Gastroesophageal sphincter (tissue), 4 donors: ENCODE measurements around the gene ASTL. TPM values are rescaled to one million over a fixed set of nuclear protein-coding genes. Genes with fewer than 3 reads are reported as not detected.

Experiments used
- ATAC-seq: fragments of 150-250 bp; one replicate; pipeline ENCODE4 v1.9.1; 2016; ENCODE audit warnings: mild to moderate bottlenecking, moderate library complexity
- H3K27ac ChIP-seq, 4 donors: fragments of 200-600 bp; sonication (generic) in 3 of 4; 1 replicate in 3 of 4; 2 replicates in 1 of 4; pipeline ENCODE4 v1.5.1; 2016 to 2019
- H3K27me3 ChIP-seq: fragments of 200-600 bp; sonication (generic); one replicate; pipeline ENCODE4 v1.5.1; 2019
- H3K36me3 ChIP-seq, 2 donors: fragments of 200-600 bp; sonication (generic); one replicate each; pipeline ENCODE4 v1.5.1; 2019; ENCODE audit warnings: control low read depth in 1 of 2
- H3K4me1 ChIP-seq, 3 donors: fragments of 200-600 bp; sonication (generic); 1 replicate in 2 of 3; 2 replicates in 1 of 3; pipeline ENCODE4 v1.5.1; 2016 to 2019; ENCODE audit warnings: control low read depth in 2 of 3
- H3K4me3 ChIP-seq, 2 donors: fragments of 200-600 bp; sonication (generic); one replicate each; pipeline ENCODE4 v1.5.1; 2019; ENCODE audit warnings: mild to moderate bottlenecking in 1 of 2, moderate library complexity in 1 of 2
- H3K9me3 ChIP-seq, 3 donors: fragments of 200-600 bp; sonication (generic); one replicate each; pipeline ENCODE4 v1.5.1; 2017 to 2019; ENCODE audit warnings: control low read depth in 2 of 3
- EP300 ChIP-seq: sonication (generic); formaldehyde crosslinking; IDR thresholded peaks from one replicate; pipeline ENCODE4 v1.6.1; 2017; ENCODE audit warnings: antibody characterized with exemption, mild to moderate bottlenecking
- POLR2A ChIP-seq, 2 donors: fragments of 450-650 bp; IDR thresholded peaks; one replicate each; pipeline ENCODE4 v1.6.1; 2017; ENCODE audit warnings: antibody characterized with exemption in 2 of 2, mild to moderate bottlenecking in 2 of 2, moderate library complexity in 1 of 2
- POLR2AphosphoS5 ChIP-seq: sonication (generic); formaldehyde crosslinking; IDR thresholded peaks from one replicate; pipeline ENCODE4 v1.6.1; 2017; ENCODE audit warnings: antibody characterized with exemption
- WGBS, 2 donors: methylation state at CpG; one replicate each; pipeline ENCODE4 v1.1.5; 2018; ENCODE audit warnings: low coverage in 1 of 2; 5-methylcytosine and 5-hydroxymethylcytosine counted together
- total RNA-seq, 4 donors: library from RNA; depleted of rRNA; stranded (reverse); fragments of >200 nt; gene quantifications; one replicate each; pipeline ENCODE4 v1.1.0, GENCODE V29; 2016
- TF ChIP-seq, protein P1 (sequence below), 4 experiments: fragments of 200-600 bp in 2 of 4; fragments of 450-650 bp in 2 of 4; sonication (generic) in 1 of 4; IDR thresholded peaks; one replicate each; pipeline ENCODE4 v1.5.1; 2017 to 2019; ENCODE audit warnings: antibody characterized with exemption in 4 of 4, mild to moderate bottlenecking in 2 of 4, moderate library complexity in 2 of 4

Gene ASTL
- total RNA-seq, 4 donors from 2014 or later, result not detected

- H3K9me3 ChIP-seq, result no peaks in the 10 kb centered on the region
- peaks cover 32% of the 10 kb centered on the region for H3K27me3 ChIP-seq
- H3K4me1 ChIP-seq, result no peaks in the 10 kb centered on the region
- 92% methylated on average over 4 of the region's 4 CpGs; no CpG with 5 or more reads in 1 of the 2 donors for WGBS, 2 donors
- no peak overlapping the region for H3K27ac ChIP-seq
- no peak for ATAC-seq
- no peak overlapping the region for H3K4me3 ChIP-seq
- no peaks in the 10 kb centered on the region for H3K36me3 ChIP-seq
- TF ChIP-seq POLR2AphosphoS5 (no peak), EP300 (no peak), POLR2A (IDR thresholded peaks at IDR 0.05) (no peak)
- TF ChIP-seq, protein P1, sequence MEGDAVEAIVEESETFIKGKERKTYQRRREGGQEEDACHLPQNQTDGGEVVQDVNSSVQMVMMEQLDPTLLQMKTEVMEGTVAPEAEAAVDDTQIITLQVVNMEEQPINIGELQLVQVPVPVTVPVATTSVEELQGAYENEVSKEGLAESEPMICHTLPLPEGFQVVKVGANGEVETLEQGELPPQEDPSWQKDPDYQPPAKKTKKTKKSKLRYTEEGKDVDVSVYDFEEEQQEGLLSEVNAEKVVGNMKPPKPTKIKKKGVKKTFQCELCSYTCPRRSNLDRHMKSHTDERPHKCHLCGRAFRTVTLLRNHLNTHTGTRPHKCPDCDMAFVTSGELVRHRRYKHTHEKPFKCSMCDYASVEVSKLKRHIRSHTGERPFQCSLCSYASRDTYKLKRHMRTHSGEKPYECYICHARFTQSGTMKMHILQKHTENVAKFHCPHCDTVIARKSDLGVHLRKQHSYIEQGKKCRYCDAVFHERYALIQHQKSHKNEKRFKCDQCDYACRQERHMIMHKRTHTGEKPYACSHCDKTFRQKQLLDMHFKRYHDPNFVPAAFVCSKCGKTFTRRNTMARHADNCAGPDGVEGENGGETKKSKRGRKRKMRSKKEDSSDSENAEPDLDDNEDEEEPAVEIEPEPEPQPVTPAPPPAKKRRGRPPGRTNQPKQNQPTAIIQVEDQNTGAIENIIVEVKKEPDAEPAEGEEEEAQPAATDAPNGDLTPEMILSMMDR (IDR thresholded peaks at IDR 0.05), result no peak
Measured at GRCh38 chr2:96130483-96130882, 7.8 kb downstream of the ASTL start.

GRCh38 chr2:96129528-96130120 is 8.7 kb downstream of the ASTL start:
- peaks cover 29% of the 10 kb centered on the region for H3K27me3 ChIP-seq
- 73 to 96% methylated on average over 4 to 7 of the region's 16 CpGs for WGBS, 2 donors
- H3K4me1 ChIP-seq, result no peaks in the 10 kb centered on the region
- H3K9me3 ChIP-seq, result no peaks in the 10 kb centered on the region
- no peak for ATAC-seq
- no peak for TF ChIP-seq POLR2A (IDR thresholded peaks at IDR 0.05)
- TF ChIP-seq, protein P1 (IDR thresholded peaks at IDR 0.05), result no peak
- TF ChIP-seq EP300, result no peak
- no peak overlapping the region for H3K27ac ChIP-seq
- no peaks in the 10 kb centered on the region for H3K36me3 ChIP-seq
- H3K4me3 ChIP-seq, result no peak overlapping the region

DNA sequence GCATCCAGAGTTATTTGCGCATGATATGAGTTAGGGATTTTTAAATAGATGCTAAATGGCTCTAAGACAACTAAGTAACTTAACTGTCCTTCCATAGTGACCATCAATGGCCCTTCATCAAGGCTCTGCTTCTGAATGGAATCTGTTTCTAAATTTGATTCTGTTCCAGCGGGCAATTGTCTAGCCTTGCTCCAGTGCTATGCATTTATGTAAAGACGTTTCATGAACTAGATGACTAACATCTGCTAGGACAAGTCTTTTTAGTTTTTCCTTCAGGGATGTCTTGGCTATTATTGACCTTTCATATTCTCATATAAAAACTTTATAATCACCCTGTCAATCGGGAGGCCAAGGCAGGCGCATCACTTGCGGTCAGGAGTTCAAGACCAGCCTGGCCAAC is 9.8 kb downstream of the ASTL start:
- WGBS, 2 donors, result 71 to 77% methylated on average over 6 of the region's 6 CpGs
- Histone ChIP-seq H3K27me3 (peaks cover 28% of the 10 kb centered on the region), H3K9me3 (no peaks in the 10 kb centered on the region), H3K27ac (no peak overlapping the region), H3K36me3 (no peaks in the 10 kb centered on the region), H3K4me3 (no peak overlapping the region), H3K4me1 (no peaks in the 10 kb centered on the region)
- TF ChIP-seq EP300 (no peak), POLR2AphosphoS5 (no peak), POLR2A (IDR thresholded peaks at IDR 0.05) (no peak)
- TF ChIP-seq, protein P1 (IDR thresholded peaks at IDR 0.05), result no peak
- no peak for ATAC-seq

GRCh38 chr2:96124406-96125265 is 13.7 kb downstream of the ASTL start:
- Histone ChIP-seq H3K9me3 (no peaks in the 10 kb centered on the region), H3K36me3 (no peaks in the 10 kb centered on the region), H3K4me1 (no peaks in the 10 kb centered on the region), H3K27me3 (peaks cover 51% of the 10 kb centered on the region), H3K27ac (no peak overlapping the region), H3K4me3 (no peak overlapping the region)
- WGBS, 2 donors, result 92% methylated on average over 10 of the region's 14 CpGs
- TF ChIP-seq POLR2AphosphoS5, result no peak
- TF ChIP-seq, protein P1 (IDR thresholded peaks at IDR 0.05), result no peak
- no peak for TF ChIP-seq POLR2A (IDR thresholded peaks at IDR 0.05)
- no peak for TF ChIP-seq EP300
- ATAC-seq, result no peak

GRCh38 chr2:96123936-96124335 is 14.4 kb downstream of the ASTL start:
- WGBS, 2 donors, result no CpG with 5 or more reads among the region's 11 CpGs
- Histone ChIP-seq H3K27me3 (peaks cover 57% of the 10 kb centered on the region), H3K4me1 (no peaks in the 10 kb centered on the region), H3K27ac (no peak overlapping the region), H3K9me3 (no peaks in the 10 kb centered on the region), H3K36me3 (no peaks in the 10 kb centered on the region), H3K4me3 (no peak overlapping the region)
- no peak for TF ChIP-seq POLR2AphosphoS5
- TF ChIP-seq POLR2A (IDR thresholded peaks at IDR 0.05), result no peak
- TF ChIP-seq, protein P1 (IDR thresholded peaks at IDR 0.05), result no peak
- no peak for TF ChIP-seq EP300
- no peak for ATAC-seq
